Thyroid gland (tissue), 4 donors: Measurements from ENCODE around the gene RAD54L.

ENCODE experiments used
- CTCF ChIP-seq, 6 experiments: fragments of 200-600 bp in 3 of 6; fragments of 450-650 bp in 3 of 6; sonication (generic) in 3 of 6; IDR thresholded peaks; one replicate each; pipeline ENCODE4 v1.5.1; 2016 to 2019; ENCODE audit warnings: antibody characterized with exemption in 6 of 6, mild to moderate bottlenecking in 2 of 6, inconsistent platforms in 1 of 6, moderate library complexity in 1 of 6
- POLR2A ChIP-seq, 2 donors: fragments of 450-650 bp; IDR thresholded peaks; one replicate each; pipeline ENCODE4 v1.6.1; 2017; ENCODE audit warnings: antibody characterized with exemption in 2 of 2, mild to moderate bottlenecking in 2 of 2, moderate library complexity in 1 of 2

GRCh38 chr1:46247436-46248121 lies at the start of gene RAD54L:
- TF ChIP-seq CTCF (IDR thresholded peaks at IDR 0.05) (no peak), POLR2A (IDR thresholded peaks at IDR 0.05) (no peak)
